HG02610 (cell line): ENCODE data around the gene MAP7D2.
A peak's percentile ranks its signal among the peaks of the same experiment; 100 is the strongest.

Source experiments
- ATAC-seq: cut with Tn5 transposase; IDR thresholded peaks from one replicate; pipeline ENCODE4 v1.9.1; 2021; ENCODE audit warnings: mild to moderate bottlenecking, moderate library complexity; ENCODE audit not compliant: unreplicated experiment

The MAP7D2 gene

GRCh38 chrX:20046223-20046622 lies 70.5 kb downstream of the MAP7D2 start:
- ATAC-seq = no peak

DNA sequence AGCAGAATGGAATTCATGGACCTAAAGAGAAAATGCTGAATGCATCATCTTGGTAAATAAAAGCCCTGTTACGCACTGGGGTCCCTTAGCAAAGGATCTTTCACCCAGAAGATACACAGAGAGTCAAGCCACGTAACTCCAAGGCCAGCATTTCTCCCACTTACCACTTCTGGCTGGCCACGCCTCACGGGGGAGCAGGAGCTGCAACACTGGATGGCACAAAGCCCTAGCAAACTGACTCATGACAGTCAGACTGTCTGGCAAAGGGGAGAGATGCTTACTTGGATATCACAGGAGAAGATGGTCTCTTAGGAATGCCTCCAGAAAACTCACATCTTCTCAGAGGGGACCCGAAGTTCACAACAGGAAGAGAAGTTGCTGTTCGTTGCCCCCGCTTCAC lies 74.5 kb downstream of the MAP7D2 start:
- ATAC-seq = no peak

DNA sequence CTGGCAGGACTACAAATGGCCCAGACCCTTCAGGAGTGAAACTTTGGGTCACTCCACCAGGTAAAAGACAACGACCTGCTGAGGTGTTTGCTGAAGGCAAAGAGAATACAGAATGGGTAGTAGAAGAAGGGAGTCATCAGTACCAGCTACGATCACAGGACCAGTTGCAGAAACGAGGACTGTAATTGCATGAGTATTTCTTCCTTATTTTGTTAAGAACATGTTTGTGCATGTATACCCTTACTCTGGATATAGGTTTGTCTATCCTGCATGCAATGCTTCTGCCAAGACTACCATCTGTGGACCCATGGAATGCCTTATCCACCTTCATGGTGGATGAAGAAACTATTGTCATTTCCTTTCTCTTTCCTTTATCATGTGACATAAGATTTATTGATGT lies 77.7 kb downstream of the MAP7D2 start:
- ATAC-seq = no peak

DNA sequence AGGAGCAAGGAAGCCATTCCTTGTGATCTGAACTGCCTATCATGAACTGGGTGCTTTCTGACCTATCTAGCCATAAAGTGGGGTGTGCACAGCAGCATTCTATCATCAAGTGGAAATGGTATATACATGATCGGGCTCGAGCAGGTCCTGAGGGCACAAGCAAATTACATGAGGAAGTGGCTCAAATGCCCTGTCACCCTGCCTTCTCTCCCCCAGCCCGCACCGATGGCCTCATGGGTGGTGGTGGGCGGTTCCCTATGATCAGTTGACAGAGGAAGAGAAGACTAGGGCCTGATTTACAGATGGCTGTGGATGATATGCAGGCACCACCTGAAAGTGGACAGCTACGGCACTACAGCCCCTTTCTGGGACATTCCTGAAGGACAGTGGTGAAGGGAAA lies 79.5 kb downstream of the MAP7D2 start:
- ATAC-seq = no peak

DNA sequence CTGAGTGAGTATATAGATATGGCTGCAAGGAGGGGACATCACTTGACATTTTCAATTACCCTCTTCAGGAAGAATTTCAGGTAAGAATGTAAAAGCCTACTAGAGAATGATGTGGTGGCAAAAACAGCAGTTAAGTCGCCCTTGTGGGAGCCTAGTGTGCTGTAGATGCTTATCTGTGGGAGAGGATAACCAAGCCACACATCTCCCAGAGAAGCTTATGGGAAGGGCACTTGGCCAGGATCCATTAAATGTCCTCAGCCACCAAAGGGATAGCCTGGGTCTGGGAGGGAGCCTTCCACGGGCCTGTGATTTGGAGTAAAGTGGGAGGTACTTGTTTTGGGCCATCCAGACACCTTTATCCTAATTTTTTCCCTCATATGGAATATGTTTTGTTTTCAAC lies 84.5 kb downstream of the MAP7D2 start:
- no peak for ATAC-seq

DNA sequence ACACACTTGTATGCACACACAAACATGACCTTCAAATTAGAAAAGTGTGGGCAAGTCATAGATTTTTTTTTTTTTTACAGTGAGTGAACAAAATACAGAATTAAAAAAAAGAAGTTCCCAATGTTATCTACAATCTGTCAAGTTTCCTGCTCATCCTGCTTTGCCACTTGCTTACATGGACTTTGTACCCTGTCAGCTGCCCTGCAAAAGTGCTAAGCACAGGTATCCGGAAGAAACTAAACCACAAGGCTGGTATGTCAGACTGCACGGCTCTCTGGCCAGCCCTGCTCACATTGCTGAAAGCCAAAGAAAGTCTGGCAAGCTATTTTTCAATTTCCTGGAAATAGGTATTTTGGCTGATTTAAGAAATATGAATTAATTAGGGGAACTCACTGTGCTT lies 87.0 kb downstream of the MAP7D2 start:
- ATAC-seq = no peak

DNA sequence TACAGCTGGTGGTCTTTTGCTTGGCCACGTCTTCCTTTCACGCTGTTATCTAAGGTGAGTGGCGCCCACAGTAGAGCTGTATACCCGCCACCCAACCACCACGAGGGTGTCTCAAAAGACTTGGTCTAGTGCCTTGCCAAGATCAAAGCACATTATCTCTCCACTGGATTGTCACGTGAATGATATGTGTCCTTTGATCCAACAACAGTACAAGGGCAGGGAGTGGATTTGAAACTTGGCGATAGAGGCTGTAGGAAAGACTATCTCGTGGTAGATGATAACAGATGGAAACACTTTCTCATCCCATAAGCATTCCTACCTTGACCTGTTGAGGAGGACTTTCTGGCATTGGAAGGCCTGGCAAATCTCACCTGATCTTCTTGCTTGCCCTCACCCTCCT lies 88.1 kb downstream of the MAP7D2 start:
- ATAC-seq = no peak

GRCh38 chrX:20026278-20026677 lies 90.4 kb downstream of the MAP7D2 start:
- ATAC-seq = no peak

DNA sequence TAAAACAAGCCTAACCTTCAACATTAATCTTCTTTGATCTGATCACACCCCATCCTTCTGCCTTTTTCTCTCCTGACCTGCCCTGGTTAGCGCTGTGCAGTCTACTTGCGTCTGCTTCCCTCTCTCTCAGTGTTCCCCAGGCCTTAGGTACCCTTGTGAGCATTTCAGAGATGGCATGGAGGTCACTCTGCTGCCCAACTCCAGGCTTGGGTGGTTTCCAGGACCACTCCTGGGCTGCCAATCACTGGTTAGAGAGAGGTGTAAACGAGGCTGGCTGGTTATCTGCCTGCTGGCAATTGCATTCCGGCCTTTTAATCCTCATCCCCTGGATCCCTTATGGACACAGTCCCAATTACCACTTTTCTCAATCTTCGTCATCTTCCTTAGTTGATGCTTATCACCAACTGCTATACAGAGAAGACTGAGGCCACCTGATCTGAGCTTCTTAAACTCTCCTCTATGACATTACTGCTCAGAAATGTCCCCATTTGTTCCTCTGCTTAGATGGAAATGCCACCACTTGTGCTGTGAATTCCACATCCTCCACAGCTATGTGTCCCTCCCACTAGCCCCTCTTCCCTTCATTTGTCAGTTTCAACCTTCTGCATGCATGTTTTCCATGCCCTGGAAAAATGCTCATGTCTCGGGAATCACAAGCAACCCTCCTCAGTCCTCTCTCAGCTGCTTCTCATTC lies 96.9 kb downstream of the MAP7D2 start:
- ATAC-seq = no peak

DNA sequence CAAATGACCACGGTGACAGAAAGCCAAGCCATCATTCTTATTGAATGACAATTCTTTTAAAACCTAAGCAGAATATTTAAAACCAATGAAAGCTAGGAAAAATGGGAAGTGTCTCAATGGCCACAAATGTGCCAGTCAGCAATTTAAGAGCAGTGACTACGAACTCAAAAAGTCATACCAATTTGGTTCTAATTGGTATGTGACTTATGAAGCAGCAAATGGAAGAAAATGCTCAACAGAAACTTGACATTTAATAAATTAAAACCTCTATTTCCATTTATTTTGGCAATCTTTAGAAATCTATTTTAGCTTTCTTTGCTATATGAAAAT lies 100.1 kb downstream of the MAP7D2 start:
- no peak for ATAC-seq

DNA sequence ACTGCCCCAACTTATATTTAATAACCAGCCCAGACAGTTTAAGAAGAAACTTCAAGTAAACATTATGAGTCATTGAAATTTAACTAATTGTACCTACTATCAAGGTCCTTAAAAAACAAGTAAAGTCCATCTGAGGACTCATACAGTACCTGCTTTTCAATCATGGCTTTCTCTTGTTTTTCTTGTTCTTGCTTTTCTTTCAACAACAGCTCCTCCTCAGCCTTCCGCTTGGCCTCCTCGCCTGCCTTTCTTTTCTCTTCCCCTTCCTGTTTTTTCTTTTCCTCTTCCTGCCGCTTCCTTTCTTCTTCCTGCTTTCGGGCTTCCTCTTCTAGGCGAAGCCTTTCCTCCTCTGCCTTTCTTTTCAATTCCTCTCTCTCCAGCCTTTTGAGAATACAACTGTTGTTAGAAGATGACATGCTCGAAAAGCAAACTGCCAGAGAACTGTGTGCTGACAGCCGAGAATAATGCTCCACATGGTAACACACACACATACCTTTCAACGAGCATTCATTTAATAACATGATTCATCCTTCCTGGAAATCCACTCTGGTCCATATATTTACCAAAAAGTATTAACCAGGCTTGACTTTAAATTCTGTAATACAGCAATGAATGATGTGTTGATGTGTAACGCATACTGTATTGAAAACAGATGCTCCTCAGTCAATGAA lies 100.6 kb downstream of the MAP7D2 start:
- no peak for ATAC-seq

- ATAC-seq = no peak
Observed at GRCh38 chrX:20015422-20015821, 101.3 kb downstream of the MAP7D2 start.

GRCh38 chrX:20011608-20012007 lies 105.1 kb downstream of the MAP7D2 start:
- no peak for ATAC-seq

DNA sequence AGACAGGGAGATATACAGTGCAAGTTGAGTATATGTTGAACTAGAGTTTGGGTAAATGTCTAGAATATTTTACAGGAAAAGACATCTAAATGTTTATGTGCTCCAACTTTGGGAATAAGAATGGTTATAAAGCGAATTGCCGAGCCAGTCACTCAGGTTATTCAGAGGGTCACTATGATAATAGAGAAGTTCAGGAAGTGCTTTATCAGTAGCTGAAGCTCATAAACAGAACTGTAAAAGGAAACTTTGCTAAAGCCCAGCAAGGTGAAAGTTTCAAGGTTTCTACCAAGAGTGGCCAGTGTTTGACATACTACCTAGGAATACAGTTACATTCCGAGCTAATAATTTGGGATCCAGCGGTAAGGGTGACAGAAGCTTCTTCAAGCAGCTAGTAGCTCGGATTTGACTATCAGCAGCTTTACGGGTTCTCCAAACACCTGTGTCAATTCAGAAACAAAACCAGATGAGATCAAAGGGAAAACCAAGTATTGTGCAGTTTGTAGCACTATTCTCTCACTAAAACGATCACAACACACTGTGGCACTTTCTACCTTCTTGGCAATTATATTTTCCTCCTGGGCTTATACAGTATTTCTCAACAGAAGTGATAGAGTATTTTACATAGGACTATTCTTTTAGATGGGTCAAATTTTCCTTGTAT lies 108.6 kb downstream of the MAP7D2 start:
- ATAC-seq = no peak

DNA sequence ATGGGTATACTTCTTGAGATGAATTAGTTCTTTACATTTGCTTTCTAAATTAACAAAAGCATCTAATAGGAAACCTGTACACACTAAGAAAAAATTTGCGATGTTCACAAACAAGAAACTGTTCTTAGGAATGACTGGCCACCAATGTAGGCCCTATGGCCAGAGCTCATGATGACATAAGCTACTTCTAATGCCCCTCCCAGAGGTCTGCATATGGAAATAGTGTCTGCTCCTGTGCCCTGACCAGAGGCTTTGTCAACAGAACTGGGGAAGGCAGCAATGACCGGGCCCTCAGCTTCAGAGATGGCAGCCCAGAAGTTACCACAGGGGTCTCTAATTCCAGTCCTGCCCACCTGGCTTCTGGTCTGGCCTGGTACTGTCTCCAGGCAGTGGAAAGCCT lies 110.8 kb downstream of the MAP7D2 start:
- no peak for ATAC-seq

GRCh38 chrX:20001588-20001987 lies 115.1 kb downstream of the MAP7D2 start:
- ATAC-seq = no peak

DNA sequence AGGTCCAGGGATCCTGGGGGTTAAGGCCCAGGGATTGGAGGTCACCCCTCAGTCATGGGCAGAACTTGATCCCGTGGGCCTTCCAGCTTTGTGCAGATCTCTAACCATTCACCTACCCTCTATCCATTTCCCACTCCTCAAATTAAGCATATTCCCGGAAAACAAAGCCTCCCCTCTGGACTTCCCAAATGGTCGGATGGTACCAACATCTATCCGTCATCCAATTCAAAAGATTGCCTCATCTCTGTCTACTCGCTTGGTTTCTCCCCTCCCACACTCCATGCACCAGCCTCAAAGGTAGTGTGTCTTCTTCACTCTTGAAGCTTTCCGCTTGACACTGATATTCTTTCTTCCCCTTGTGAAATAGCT lies 125.4 kb downstream of the MAP7D2 start:
- no peak for ATAC-seq

GRCh38 chrX:19990556-19991349 lies 126.0 kb downstream of the MAP7D2 start, which contains the start of gene BCLAF3:
BCLAF3 (minus strand) TSS chrX:19991061; CDS start chrX:19970264, 20,797 bp downstream.
- ATAC-seq = peak; percentile 97

DNA sequence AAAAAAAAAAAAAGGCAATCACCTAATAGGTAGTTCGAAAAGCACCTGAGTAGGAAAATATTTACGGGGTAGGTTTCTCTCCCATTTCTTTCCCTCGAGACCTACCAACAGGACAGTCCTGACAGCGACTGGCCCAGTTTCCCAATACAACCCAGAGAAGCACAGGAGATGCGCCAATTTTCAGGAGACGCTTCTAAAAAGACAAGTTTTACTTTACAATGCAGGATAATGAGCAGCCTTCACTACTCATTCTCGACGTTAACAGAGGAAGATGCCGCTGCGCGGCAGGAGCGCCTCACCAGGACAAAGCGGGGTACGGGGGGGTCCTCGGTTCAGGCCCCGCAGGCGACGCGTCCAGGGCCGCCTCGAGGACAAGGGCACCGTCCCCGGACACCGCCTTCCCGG lies 126.6 kb downstream of the MAP7D2 start:
- peak; percentile 23 for ATAC-seq

DNA sequence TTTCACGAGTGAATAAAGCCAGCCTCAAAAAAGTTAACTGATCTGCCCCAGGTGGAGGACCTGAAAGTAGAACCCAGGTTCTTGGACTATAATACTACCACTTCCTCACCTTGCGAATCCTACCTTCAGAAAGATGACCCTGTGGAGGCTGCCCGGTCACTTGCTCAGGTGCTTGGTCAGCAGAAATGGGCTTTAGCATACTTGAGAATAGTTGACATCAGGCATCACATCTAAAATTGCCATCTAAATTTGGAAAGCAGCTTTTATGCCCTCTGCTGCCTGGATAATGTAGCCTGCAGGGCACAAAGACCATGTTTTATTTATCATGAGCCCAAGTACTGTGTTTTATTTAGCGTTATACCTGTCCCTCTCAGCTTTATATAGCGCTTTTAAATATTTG lies 128.9 kb downstream of the MAP7D2 start:
- ATAC-seq = no peak

DNA sequence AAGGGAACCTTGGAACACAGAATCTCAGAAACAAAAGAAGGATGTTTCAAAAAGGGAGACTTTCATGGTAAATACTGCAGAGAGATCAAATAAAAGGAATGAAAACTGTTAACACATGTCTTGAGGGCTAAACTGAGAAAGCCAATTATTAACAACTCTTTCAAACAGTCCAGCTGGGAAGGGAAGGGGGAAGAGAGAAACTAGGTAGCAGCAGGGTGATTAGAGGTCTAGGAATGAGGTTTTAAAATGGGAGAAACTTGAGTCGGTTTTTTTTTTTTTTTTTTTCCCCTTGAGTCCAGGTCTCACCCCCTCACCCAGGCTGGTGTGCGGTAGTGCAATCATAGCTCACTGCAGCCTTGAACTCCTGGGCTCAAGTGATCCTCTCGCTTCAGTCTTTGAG lies 130.2 kb downstream of the MAP7D2 start:
- no peak for ATAC-seq

DNA sequence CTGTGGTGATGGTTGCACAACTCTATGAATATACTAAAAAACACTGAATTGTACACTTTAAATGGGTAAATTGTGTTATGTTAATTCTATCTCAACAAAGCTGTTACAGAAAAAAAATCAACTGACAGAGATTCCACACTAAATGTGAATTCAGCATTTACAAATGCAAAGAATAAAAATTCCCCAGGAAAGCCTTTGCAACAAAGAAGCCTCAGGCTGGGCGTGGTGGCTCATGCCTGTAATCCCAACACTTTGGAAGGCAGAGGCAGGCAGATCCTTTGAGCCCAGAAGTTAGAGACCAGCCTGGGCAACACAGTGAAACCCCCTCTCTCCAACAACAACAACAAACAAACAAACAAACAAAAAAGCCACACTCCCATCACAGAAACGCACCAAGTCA lies 134.8 kb downstream of the MAP7D2 start:
- ATAC-seq = no peak
